Activated CD8-positive, alpha-beta memory T cell treated with anti-CD3 and anti-CD28 coated beads for 24 hours (primary cell): ENCODE results near the gene NFS1.
"Not testable (repeated sequence)": the region's sequence is repeated elsewhere in the genome, so short reads cannot be mapped to it uniquely, and the experiment has no call there.

Experiments
- DNase-seq: peaks from one replicate; pipeline ENCODE4 v3.0.0-alpha.2; 2020

The NFS1 gene

GRCh38 chr20:35706591-35707529 lies 7.7 kb upstream of the NFS1 start:
- DNase-seq, result peak; percentile 38

GRCh38 chr20:35705894-35706293 lies 6.7 kb upstream of the NFS1 start:
- DNase-seq, result peak; percentile 52

GRCh38 chr20:35704514-35705261 lies 5.5 kb upstream of the NFS1 start:
- DNase-seq, result no peak

GRCh38 chr20:35702824-35703695 lies 3.9 kb upstream of the NFS1 start:
- peak; percentile 1 for DNase-seq

- peak; percentile 59 for DNase-seq
Measured at GRCh38 chr20:35702051-35702823, 3.1 kb upstream of the NFS1 start.

- peak; percentile 54 for DNase-seq
Measured at GRCh38 chr20:35700625-35701148, 1.5 kb upstream of the NFS1 start.

GRCh38 chr20:35699957-35700624 lies 939 bp upstream of the NFS1 start:
- DNase-seq, result peak; percentile 21

GRCh38 chr20:35698298-35699126 lies 640 bp downstream of the NFS1 start:
- DNase-seq, result peak; percentile 65

- peak; percentile 49 for DNase-seq
Measured at GRCh38 chr20:35697696-35698297, 1.4 kb downstream of the NFS1 start.

GRCh38 chr20:35695978-35696377 lies 3.2 kb downstream of the NFS1 start:
- peak; percentile 9 for DNase-seq

- DNase-seq, result peak; percentile 21
Measured at GRCh38 chr20:35695245-35695749, 3.9 kb downstream of the NFS1 start.

- peak; percentile 11 for DNase-seq
Measured at GRCh38 chr20:35690265-35690664, 8.9 kb downstream of the NFS1 start.

GRCh38 chr20:35686872-35687271 lies 12.3 kb downstream of the NFS1 start:
- peak; percentile 53 for DNase-seq

GRCh38 chr20:35685368-35685767 lies 13.8 kb downstream of the NFS1 start:
- not testable (repeated sequence) for DNase-seq

GRCh38 chr20:35681960-35682359 lies 17.2 kb downstream of the NFS1 start:
- no peak for DNase-seq

GRCh38 chr20:35680452-35681183 lies 18.5 kb downstream of the NFS1 start:
- no peak for DNase-seq

GRCh38 chr20:35674921-35675320 lies 24.2 kb downstream of the NFS1 start:
- peak; percentile 28 for DNase-seq

- DNase-seq, result no peak
Measured at GRCh38 chr20:35673884-35674283, 25.3 kb downstream of the NFS1 start.

GRCh38 chr20:35669681-35670080 lies 29.5 kb downstream of the NFS1 start:
- no peak for DNase-seq
